Glomerular endothelial cell (primary cell): Measurements from ENCODE around the gene LAMC2. TPM values are rescaled to one million over a fixed set of nuclear protein-coding genes. Genes with fewer than 3 reads are reported as not detected.
"Not testable (repeated sequence)": the region's sequence is repeated elsewhere in the genome, so short reads cannot be mapped to it uniquely, and the experiment has no call there.

Source experiments
- DNase-seq: peaks from one replicate; pipeline ENCODE4 v3.0.0-alpha.2; 2011; ENCODE audit warnings: low read depth, low spot score; ENCODE audit errors: extremely low read depth
- total RNA-seq: library from RNA; depleted of rRNA; stranded (reverse); fragments of >200 nt; gene quantifications from 2 replicates; pipeline ENCODE4 v1.2.3, GENCODE V29; 2015

Gene LAMC2
- total RNA-seq, 1 donor from 2014 or later, result 132 TPM

DNA sequence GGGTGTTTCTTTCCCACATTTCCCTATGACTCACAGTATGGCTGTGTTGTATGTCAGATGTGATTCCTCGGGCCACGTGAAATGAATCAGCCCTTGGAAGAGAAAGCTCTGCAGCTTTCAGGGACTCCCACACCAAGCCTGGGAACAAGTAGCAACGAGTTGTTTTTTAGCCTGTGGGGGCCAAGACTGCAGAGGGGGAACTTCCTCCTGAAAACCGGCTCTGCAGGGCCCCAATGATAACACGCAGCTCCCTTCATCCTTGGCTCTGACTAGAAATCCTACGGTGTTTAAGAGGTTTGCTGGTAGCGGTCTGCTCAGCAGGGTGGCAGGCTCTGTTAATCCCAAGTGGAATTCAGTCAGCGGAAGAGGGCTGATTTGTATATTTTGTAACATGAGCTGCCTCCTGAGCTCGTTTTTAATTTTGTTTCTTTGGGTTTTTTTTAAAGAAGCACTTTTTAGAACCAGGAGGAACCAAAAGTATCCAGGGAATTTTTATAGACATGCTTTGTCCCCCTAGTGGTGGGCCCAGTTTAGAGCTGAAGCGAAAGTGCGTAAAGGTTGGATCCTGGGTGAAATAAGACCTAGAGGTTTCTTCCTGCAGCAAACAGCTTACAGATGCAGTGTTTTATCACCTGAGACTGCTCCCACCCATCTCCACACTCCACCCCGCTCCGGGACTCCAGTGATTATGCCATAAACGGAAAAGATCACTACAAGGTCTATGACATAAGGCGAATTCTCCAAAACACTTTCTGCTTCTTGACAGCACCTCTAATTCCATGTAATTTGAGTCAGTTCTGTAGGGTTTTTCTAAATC lies 48.8 kb downstream of the LAMC2 start:
- peak; percentile 75 for DNase-seq

DNA sequence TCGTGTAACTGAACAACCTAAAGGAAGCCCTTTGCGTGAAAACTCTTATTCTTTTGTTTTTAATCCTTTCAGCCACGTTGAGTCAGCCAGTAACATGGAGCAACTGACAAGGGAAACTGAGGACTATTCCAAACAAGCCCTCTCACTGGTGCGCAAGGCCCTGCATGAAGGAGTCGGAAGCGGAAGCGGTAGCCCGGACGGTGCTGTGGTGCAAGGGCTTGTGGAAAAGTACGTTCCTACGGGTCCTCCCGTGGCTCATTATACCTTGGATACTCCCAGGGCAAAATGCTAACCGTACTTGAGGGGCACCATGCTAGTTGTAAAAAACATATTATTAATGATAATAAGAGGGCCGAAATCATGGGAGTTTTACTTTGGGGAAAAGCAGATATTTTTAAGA lies 49.4 kb downstream of the LAMC2 start:
- DNase-seq, result no peak

GRCh38 chr1:183236158-183236725 lies 50.2 kb downstream of the LAMC2 start:
- DNase-seq, result no peak

DNA sequence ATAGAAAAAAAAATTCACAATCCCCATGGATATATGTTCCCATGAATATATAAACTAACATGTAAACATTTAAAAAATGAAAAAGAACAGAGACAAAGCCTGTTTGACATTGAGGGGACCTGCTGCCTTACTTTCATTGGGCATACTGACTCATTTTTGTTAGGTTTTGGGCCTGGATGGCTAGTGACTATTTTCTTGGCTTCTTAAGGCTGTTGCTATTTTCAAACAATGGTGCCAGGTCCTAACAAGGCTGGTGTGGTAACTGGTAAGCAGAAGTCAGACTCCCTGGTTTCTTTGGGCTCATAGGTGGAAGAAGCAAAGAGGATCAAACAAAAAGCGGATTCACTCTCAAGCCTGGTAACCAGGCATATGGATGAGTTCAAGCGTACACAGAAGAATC lies 51.0 kb downstream of the LAMC2 start:
- DNase-seq, result no peak

- no peak for DNase-seq
Observed at GRCh38 chr1:183238071-183238470, 52.0 kb downstream of the LAMC2 start.

GRCh38 chr1:183239220-183239742 lies 53.2 kb downstream of the LAMC2 start:
- DNase-seq, result no peak

DNA sequence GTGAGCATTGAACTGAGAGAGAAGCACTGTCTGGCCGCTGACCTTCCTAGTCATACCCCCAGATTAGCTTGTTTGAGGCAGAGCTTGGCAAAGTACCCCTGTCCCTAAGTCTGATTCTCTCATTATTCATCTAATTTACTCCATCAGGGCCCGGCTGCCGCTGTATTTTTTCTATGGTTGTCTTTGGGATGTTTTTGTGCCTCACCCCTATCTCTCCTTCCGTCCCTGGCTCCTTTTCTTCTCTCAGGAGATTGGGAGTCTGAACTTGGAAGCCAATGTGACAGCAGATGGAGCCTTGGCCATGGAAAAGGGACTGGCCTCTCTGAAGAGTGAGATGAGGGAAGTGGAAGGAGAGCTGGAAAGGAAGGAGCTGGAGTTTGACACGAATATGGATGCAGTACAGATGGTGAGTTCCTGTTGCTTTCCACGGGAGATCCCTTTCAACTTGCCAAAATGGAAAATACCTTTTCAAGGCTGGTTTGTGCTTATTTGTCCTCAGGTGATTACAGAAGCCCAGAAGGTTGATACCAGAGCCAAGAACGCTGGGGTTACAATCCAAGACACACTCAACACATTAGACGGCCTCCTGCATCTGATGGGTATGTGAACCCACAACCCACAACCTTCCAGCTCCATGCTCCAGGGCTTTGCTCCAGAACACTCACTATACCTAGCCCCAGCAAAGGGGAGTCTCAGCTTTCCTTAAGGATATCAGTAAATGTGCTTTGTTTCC lies 53.9 kb downstream of the LAMC2 start:
- DNase-seq, result no peak

GRCh38 chr1:183240526-183240825 lies 54.4 kb downstream of the LAMC2 start:
- no peak for DNase-seq

DNA sequence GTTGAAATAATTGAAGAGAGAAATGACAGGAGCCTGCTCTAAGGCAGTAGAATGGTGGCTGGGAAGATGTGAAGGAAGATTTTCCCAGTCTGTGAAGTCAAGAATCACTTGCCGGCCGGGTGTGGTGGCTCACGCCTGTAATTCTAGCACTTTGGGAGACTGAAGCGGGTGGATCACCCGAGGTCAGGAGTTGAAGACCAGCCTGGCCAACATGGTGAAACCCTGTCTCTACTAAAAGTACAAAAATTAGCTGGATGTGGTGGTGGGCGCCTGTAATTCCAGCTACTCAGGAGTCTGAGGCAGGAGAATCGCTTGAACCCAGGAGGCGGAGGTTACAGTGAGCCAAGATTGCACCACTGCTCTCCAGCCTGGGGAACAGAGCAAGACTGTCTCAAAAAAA lies 54.8 kb downstream of the LAMC2 start:
- DNase-seq, result not testable (repeated sequence)

- no peak for DNase-seq
Observed at GRCh38 chr1:183241471-183241870, 55.4 kb downstream of the LAMC2 start.

DNA sequence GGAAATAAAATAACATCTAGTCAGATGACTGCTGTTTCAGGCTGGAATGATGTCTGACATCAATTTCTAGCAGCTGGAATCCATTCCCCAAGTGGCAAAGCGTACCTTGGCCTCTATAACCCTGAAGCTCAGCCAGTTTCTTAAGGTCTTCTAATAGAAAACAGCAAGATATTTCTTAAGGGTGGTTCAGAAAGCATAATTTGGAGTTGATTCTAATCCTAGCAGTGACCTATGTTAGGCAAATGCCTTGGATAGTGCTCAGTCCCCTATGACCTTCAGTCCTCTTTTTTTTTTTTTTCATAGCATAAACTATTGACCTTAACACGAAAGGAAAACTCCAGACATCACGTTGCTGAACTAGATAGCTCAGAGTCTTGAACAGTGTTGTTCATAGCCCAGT lies 56.5 kb downstream of the LAMC2 start:
- DNase-seq, result no peak

DNA sequence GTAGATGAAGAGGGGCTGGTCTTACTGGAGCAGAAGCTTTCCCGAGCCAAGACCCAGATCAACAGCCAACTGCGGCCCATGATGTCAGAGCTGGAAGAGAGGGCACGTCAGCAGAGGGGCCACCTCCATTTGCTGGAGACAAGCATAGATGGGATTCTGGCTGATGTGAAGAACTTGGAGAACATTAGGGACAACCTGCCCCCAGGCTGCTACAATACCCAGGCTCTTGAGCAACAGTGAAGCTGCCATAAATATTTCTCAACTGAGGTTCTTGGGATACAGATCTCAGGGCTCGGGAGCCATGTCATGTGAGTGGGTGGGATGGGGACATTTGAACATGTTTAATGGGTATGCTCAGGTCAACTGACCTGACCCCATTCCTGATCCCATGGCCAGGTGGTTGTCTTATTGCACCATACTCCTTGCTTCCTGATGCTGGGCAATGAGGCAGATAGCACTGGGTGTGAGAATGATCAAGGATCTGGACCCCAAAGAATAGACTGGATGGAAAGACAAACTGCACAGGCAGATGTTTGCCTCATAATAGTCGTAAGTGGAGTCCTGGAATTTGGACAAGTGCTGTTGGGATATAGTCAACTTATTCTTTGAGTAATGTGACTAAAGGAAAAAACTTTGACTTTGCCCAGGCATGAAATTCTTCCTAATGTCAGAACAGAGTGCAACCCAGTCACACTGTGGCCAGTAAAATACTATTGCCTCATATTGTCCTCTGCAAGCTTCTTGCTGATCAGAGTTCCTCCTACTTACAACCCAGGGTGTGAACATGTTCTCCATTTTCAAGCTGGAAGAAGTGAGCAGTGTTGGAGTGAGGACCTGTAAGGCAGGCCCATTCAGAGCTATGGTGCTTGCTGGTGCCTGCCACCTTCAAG lies 57.3 kb downstream of the LAMC2 start:
- no peak for DNase-seq

DNA sequence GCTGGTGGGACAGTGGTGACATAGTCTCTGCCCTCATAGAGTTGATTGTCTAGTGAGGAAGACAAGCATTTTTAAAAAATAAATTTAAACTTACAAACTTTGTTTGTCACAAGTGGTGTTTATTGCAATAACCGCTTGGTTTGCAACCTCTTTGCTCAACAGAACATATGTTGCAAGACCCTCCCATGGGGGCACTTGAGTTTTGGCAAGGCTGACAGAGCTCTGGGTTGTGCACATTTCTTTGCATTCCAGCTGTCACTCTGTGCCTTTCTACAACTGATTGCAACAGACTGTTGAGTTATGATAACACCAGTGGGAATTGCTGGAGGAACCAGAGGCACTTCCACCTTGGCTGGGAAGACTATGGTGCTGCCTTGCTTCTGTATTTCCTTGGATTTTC lies 58.4 kb downstream of the LAMC2 start:
- DNase-seq, result no peak

DNA sequence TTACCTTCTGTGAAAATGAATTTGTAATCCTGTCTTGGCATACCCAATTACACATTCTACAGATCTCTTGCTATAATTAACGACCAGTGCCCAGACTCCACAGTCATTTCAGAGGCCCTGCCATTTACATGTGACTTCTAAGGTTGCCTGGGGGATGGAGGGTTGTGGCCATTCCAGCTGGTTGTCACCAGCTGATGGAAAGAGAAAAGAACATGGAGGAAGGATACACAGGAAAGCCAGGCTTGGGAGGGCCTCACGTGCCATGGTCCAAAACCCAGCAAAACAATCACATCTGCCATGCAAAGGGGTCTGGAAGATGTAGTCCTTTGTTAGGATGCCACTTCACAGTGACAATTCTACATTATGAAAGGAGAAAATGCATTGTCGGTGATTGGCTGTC lies 59.3 kb downstream of the LAMC2 start:
- no peak for DNase-seq

DNA sequence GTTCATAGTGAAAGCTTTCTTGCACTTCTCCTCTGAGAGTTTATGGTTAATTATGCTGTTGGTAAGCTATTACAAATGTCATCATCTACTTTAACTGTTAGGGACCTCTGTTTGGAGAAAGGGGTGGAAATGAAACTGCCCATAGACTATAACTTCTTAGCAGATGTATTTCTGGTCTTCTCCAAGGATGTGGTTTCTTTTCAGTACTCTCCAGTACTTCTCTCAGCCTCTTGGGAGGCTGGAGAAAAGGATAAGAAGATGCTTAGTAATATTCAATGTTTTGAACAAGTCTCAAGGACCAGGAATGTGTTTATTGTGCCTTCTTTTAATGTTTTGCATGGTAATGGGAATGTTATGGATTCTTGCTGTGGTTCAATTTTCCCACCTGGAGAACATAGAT lies 60.4 kb downstream of the LAMC2 start:
- no peak for DNase-seq

DNA sequence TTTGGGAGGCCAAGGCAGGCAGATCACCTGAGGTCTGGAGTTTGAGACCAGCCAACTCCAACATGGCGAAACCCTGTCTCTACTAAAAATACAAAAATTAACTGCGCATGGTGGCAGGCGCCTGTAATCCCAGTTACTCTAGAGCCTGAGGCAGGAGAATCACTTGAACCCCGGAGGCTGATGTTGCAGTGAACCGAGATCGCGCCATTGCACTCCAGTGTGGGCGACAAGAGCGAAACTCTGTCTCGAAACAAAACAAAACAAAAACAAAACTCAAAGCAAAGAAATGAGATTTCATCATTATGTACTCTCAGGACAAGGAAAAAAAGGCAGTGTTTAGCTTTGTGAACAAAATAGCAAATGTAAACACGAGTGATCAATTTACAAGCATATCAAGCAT lies 61.0 kb downstream of the LAMC2 start:
- no peak for DNase-seq

DNA sequence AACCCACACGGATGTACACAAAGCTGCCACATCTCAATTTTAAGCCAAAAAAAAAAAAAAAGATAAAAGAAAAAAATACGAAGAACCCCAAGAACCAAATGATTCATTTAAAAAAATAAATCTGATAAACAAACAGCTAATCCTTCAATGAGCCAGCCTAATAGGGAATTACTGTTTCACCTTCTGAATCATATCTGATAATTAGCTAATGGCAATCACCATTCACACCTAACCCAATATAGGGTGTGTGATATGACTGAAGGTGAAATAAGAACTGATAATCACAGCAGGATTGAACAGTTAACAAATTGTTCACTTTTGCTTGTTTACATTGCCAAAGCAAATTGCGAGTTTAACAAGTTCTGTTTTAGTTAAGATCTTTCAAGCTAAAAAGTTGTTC lies 61.4 kb downstream of the LAMC2 start:
- DNase-seq, result no peak

DNA sequence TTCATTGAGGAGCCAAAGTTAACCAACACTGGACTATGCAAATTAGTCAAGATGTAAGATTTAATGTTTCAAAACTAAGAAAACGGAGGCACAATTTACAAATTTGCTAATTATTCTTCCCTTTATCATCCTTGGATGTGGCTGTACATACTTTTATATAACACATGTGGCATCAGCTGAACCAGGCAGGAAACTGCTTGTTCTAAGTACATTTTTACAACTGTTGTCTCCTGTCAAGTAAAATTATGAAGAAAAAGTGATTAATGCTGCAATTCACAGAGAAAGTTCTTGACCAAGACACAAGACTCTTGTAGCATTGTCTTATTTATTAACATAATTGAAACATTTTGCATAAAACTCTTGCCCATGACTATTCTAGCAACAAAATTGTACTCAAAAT lies 61.9 kb downstream of the LAMC2 start:
- DNase-seq, result no peak

GRCh38 chr1:183248989-183249691 lies 63.1 kb downstream of the LAMC2 start:
- DNase-seq, result no peak

GRCh38 chr1:183249941-183250452 lies 63.9 kb downstream of the LAMC2 start:
- DNase-seq, result no peak
